Omental fat pad (tissue), 4 donors: ENCODE measurements around the gene COL4A5. TPM values are rescaled to one million over a fixed set of nuclear protein-coding genes. Genes with fewer than 3 reads are reported as not detected.

Source experiments
- ATAC-seq: fragments of 150-250 bp; one replicate; pipeline ENCODE4 v1.9.1; 2016; ENCODE audit warnings: mild to moderate bottlenecking, moderate library complexity; ENCODE audit not compliant: low FRiP score
- DNase-seq: peaks from one replicate; pipeline ENCODE4 v3.0.0-alpha.2; 2019; ENCODE audit warnings: low spot score
- total RNA-seq, 4 donors: library from RNA; depleted of rRNA; stranded (reverse); fragments of >200 nt; gene quantifications; one replicate each; pipeline ENCODE4 v1.1.0, GENCODE V29; 2016
- TF ChIP-seq, protein P1 (sequence below), 3 donors: fragments of 450-650 bp; IDR thresholded peaks; one replicate each; pipeline ENCODE4 v1.5.1; 2016 to 2017; ENCODE audit warnings: antibody characterized with exemption in 3 of 3, mild to moderate bottlenecking in 3 of 3, moderate library complexity in 2 of 3

The COL4A5 gene
- total RNA-seq, 4 donors from 2014 or later, result 7.0 to 29.7 (median 10.7) TPM

DNA sequence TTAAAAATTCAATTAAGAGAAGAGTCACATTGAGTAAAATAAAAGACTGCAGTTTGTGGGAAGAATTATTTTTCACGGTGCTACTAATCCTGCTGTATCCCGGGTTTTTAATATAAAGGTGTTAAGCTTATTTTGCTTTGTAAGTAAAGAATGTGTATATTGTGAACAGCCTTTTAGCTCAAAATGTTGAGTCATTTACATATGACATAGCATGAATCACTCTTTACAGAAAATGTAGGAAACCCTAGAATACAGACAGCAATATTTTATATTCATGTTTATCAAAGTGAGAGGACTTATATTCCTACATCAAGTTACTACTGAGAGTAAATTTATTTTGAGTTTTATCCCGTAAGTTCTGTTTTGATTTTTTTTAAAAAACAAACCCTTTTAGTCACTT lies 257.1 kb downstream of the COL4A5 start:
- TF ChIP-seq, protein P1, sequence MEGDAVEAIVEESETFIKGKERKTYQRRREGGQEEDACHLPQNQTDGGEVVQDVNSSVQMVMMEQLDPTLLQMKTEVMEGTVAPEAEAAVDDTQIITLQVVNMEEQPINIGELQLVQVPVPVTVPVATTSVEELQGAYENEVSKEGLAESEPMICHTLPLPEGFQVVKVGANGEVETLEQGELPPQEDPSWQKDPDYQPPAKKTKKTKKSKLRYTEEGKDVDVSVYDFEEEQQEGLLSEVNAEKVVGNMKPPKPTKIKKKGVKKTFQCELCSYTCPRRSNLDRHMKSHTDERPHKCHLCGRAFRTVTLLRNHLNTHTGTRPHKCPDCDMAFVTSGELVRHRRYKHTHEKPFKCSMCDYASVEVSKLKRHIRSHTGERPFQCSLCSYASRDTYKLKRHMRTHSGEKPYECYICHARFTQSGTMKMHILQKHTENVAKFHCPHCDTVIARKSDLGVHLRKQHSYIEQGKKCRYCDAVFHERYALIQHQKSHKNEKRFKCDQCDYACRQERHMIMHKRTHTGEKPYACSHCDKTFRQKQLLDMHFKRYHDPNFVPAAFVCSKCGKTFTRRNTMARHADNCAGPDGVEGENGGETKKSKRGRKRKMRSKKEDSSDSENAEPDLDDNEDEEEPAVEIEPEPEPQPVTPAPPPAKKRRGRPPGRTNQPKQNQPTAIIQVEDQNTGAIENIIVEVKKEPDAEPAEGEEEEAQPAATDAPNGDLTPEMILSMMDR (IDR thresholded peaks at IDR 0.05), result no peak
- ATAC-seq, result no peak
- DNase-seq, result no peak

DNA sequence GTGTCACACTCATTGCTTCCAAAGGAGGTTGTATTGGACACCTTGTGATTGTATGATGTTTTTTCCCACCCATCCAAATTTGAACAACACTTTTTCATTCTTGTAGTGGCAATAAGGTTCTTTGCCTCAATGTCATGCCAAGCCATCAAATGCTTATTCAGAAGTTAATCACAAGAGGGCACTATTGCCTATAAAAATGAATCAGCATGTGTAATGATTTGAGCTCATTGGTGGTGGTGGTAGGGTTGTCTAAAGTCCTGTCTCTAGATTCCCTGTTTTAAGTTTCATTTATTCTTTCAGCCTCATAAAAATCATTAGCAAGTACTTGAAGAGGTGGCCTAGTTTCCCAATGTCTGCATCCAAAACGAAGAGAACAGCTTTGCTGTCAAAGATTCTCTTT lies 259.7 kb downstream of the COL4A5 start:
- no peak for ATAC-seq
- TF ChIP-seq, protein P1 (IDR thresholded peaks at IDR 0.05), result no peak
- DNase-seq, result no peak

DNA sequence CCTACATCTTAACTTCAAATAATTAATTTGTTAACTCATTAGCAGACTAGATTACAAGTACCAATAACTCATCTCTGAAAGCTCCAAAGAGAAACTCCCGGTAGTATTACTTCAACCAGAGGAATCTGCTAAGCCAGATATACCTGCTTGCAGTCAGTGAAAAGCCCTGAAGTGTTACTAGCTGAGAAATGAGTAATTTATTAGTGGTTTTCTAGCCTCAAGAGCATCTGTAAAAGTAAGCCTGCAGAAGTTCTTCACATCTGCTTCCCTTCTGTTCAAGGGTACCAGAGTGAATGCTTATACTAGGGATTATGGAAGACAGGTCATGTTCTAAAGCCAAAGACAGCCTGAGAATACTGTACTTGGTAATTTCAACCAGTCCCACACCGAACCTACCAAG lies 262.0 kb downstream of the COL4A5 start:
- TF ChIP-seq, protein P1 (IDR thresholded peaks at IDR 0.05), result no peak
- ATAC-seq, result no peak
- DNase-seq, result no peak

DNA sequence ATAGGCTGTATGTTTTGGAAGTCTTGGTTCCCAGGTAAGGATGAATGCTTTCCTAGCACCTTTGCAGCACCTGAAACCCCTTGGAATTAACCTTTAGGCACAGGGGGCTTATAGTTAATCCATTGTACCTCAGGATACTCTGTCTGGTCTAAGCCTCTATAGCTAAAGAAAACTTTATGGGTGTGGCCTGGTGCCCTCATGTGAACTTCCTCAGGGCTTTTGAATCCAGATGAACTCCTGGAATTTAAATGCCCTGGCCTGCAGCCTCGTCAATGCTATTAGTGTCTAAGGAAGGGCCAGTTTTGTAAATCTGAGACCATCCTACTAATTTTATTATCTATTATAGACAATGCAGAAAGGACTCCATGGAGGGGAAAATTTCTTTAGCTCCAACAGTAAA lies 262.9 kb downstream of the COL4A5 start:
- ATAC-seq, result no peak
- TF ChIP-seq, protein P1 (IDR thresholded peaks at IDR 0.05), result no peak
- no peak for DNase-seq

DNA sequence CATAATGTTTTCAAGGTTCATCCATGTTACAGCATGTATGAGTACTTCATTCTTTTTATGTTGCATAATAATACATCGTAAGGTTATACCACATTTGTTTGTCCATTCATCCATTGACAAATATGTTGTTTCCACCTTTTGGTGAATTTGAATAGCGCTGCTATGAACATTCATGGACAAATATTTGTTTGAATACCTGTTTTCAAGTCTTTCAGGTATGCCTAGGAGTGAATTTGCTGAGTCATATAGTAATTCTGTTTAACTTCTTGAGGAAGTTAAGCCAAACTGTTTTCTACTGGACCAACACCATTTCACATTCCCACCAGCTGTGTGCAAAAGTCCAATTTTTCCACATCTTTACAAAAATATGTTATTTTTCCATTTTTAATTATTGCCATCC lies 265.2 kb downstream of the COL4A5 start:
- TF ChIP-seq, protein P1 (IDR thresholded peaks at IDR 0.05), result no peak
- DNase-seq, result no peak
- ATAC-seq, result no peak

DNA sequence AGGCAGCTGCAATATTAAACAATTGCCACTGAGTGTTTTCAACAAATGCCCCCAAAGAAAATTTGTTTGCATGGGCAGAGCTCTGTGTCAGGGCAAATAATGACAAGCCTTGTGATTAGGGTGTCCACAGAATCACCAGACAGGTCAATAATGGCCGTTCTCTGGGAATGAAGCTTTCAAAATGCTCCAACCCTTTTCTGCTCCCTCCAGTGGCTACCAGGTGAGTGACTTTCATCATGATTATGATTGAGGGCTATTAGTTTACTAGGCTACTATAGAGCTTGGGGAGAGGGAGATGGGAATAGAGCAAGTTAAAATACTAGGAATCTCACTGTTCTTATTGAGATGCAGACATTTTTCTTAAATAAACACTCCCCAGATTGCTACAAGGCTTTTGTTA lies 273.2 kb downstream of the COL4A5 start:
- TF ChIP-seq, protein P1 (IDR thresholded peaks at IDR 0.05), result no peak
- ATAC-seq, result no peak

DNA sequence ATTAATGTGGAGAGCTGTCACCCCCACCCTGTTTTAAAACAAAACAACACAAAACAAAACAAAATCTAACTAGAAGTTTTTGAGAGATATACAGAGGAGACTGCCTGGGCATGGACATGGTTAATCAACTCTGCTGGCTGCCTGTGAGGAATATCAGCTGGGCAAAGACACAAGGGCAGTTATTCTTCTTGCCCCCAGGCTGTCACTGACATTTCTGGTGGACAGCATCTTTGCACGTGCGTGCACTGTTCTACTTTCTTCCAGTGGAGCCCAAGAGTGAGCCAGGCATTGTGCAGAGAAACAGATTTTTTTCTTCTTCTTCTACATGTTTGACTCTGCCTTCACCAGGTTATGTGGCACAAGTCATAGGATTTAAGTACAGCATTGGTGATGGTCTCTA lies 282.9 kb downstream of the COL4A5 start:
- no peak for ATAC-seq
- TF ChIP-seq, protein P1 (IDR thresholded peaks at IDR 0.05), result no peak
- DNase-seq, result no peak

More for the DNA sequence above, 273.2 kb downstream of the COL4A5 start:
- no peak for DNase-seq
